ELF-1 (cell line): ENCODE results near the gene ITM2C.

ENCODE experiments used
- DNase-seq: peaks from one replicate; pipeline ENCODE4 v3.0.0-alpha.2; 2016; ENCODE audit warnings: low read depth, low spot score

ITM2C gene

DNA sequence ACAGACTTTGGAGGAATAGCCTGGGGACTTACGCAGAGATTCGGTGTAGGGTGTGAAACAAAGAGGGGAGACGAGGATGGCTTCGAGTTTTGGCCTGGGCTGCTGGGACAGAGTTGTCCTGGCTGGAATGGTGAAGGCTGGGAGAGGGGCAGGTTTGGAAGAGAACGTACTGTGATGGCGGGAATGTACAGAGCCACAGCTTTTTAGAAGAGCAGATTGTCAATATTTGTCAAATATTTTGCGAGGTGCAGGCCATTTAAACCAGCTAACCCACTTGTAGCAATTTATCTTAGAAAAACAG, 14.4 kb upstream of the ITM2C start:
- DNase-seq, result no peak

DNA sequence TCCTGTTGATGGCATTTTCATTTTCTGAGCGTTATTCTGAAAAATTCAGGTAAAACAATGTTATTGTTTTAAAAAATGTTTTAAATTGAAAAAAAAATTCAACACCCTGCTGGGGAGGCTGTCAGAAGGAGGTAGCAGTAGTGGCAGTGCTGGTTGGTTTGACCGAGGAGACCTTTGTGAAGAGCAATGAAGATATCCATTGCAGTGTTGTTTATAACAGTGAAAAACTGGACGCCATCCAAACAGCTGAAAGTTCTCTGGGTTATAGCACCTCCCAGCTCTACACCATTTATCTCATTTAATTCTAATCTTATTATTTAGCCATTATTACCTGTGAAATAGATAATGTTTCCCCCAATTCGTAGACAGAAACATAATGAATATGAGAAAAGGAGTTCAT, 12.6 kb upstream of the ITM2C start:
- DNase-seq, result no peak

DNA sequence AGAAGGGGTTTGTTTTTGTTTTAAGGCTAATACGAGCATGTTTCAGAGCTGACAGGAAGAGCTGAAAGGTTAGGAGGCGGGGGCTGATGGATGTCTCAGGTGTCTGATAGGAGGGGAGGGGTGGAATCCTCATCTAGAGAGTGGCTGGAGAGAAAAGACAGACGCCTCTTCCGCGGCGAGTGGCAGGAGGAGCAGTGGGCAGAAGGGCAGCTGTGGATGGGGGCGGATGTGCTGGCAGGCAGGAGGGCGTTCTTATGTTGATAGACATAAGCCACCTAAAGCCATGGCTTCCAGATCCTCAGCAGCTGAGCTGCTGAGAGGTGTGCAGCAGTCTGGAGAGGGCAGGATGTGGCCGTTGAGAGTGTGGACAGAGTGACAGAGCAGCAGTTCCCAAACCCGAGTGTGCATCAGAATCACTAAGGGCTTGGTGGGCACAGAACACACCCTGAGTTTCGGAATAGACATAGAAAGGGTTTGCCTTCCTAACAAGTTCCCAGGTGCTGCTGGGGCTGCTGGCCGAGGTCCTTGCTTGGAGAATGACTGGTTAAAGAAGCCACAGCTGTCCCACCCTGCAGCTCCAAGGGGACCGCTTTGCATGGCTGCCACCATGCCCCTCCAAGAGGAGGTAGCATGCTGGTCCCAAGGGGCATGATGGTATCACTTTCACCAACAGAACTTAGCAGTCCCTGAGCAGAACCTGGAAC, 3.0 kb upstream of the ITM2C start:
- peak; percentile 54 for DNase-seq

DNA sequence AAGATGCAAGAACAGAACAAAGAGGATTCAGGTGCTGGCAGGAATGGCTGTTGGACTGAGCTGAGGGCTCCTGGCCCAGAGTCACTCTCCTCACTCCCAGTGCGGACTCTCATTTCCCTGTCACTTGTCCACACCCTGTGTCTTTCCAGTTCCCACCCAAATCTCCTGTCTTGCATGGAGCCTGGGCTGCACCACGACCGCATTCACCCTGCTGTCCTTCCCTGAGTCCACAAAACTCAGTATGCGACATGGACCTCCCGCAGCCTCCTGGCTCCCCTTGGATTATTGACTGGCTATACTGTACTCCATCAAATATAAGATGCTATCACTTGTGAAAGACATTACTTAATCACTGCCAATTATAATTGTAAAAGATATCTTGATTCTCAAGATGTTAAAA, 2.5 kb upstream of the ITM2C start:
- no peak for DNase-seq

DNA sequence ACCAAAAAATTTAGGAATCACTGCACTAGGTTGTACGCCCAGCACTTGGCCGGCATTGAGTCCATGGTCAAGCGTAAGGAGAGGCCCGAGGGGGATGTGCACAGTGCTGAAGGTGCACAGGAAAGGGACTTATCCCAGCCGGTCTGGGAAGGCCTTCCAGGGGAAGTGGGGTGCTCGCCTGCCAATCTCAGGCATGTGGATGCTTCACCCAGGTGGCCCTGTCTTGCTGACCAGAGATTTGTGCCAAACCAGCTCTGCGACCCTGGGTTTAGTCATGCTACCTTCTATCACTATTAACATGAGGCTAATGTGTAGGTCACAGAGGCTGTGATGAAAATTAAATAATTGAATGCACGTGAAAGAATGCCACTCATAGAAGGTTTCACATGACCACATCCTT, 1.7 kb upstream of the ITM2C start:
- DNase-seq, result no peak

DNA sequence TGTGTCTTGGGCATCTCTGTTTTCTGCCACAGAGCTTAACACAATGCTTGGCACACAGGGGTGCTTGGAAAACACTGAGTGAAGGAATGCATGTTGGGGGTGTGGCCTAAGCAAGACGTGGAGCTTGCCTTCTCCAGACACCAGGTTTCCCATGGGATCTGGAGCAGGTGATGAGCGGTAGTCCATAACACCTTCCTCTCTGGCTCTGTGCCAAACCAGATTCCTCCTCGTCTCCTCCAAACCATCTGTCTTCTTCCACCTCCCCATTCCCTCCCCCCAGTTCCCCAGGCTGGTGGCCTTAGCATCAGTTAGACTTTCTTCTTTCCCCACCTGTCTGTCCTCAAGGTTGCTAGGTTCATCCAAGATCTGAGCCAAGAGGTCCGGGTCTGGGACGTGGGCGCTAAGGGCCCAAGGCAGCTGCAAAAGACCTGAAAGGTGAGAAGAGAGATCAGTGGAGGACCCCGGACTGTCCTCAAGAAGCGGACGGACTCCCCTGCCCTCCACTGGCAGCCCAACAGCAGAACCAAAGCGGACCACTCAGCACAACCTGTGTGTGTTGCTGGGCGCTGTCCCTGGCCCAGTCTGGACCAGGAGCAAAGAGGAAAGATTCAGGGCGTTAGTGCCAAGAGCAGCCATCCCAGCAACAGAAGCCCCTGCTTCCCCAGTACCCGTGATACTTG, 1.2 kb upstream of the ITM2C start:
- DNase-seq, result no peak

DNA sequence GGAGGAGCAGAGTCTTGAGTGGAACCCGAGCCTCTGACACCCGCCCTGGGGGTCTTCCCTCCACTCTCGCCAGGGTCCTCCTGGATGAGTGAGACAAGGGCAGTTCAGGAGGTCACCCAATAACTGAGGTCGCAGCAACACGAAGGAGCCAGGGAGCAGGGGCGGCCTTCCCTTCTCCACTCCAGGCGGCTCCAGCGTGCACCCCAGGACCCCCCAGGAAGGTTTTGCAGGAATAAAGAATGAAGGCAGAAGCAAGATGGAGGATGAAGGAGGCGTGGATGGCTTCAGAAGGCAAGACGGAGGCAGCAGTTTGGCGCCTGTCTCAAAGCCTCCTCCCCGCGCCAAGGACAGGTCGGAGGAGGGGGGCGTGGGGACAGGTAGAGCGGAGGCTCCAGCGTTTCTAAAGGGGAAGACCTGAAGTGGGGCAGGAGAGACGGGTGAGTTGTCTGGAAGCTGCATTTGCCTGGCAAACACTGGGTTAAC, 579 bp upstream of the ITM2C start:
- DNase-seq, result no peak

DNA sequence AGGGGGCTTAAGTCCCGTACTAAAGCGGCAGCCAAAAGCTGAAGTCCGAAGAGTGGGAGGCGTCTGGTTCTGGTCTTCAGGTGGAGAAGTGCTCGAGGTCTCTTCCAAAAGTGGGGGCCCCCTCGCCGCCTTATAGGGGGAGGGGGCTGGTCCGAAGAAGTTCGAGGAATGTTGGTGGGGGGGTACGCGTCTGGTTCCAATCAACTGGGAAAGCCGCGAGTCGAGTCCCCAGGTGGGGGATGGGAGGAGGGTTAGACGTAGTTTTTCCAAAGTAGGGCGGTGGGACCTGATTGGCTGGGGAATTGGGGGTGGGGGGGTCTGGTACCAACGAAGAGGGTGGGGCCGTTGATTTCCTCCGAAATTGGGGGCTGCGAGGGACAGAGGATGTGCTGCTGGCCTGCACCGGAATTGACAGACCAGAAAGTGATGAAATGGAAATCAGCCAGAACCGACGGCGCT, 594 bp downstream of the ITM2C start:
- peak; percentile 64 for DNase-seq

DNA sequence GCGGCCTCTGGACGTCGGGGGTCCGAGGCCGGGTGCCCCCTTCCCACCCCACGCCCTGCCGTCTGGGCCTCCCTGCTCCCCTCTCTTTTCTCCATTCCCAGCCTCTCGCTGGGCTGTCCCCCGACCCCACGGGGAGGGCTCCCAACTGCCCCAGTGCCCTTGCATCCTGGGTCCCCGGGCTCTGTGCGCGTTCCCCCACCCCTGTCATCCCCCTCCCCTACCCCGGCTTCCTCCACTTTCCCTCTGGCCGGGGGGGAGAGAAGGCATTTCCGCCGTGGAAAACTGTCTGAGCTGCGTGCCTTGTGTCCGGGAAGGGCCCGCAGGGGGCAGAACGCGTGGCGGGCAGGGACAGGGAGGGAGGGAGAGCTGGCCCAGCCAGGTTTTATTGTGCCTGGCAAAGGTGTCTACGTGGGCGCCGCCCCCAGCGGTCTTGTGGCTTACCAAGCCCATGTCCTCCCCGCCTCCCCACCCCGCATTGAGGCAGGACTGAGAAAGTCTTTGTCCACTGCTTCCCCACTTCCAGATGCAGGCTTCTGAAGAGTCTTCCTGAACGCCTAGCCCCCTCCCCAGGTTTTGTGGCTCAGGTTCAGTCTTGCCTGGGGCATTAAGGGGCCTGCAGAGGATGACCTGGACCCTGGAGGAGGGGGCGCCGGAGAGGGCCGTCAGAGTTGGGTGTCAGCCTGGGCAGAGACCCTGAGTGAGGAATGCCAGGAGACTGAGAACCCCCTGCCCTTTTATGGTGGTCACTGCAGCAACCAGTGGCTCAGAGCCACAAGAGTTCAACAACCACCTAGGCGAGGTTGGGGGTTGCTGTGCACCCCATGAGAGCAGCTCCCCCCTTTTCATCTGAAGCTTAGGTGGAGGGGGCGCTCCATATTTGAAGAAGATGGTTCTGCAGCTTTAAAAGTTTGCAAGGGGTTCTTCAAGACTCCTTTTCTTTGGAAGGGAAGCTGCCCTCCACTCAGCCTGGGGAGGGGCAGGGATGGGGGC, 1.3 kb downstream of the ITM2C start:
- DNase-seq, result peak; percentile 67

DNA sequence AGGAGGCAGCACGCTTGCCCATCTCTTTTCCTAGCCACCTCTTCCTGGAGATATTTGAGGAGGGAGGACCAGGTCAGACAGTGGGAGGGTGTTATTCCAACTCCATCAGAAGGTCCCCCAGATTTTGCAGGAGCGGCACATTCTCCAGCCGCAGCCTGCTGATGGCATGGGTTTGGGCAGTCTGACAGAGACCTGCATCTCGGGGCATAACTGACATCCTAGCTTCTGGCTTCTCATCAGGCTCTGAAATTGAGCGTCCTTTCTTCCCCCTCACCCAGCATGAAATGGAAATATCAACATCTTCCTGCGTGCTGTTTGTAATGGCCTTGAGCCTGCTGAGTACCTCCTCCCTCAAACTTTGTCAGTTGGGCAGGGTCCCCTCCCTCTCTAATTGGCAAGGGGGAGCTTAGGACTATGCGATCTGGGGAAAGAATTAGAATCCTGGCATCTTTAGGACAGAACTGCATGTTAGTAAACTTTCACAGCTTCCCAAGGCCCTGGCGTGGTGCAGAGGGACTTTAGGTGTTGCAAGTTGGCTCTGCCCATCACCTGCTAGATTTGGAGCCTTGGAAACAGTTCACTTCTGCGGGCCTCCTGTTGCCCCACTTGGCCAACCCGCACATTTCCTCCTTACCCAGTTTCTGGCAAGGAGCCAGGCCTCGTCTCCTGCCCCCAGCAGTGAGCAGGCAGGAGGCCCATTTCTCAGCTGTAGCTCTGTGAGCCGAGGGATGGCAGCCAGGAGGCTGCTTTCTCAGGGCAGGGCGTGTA, 2.2 kb downstream of the ITM2C start:
- DNase-seq, result peak; percentile 26

DNA sequence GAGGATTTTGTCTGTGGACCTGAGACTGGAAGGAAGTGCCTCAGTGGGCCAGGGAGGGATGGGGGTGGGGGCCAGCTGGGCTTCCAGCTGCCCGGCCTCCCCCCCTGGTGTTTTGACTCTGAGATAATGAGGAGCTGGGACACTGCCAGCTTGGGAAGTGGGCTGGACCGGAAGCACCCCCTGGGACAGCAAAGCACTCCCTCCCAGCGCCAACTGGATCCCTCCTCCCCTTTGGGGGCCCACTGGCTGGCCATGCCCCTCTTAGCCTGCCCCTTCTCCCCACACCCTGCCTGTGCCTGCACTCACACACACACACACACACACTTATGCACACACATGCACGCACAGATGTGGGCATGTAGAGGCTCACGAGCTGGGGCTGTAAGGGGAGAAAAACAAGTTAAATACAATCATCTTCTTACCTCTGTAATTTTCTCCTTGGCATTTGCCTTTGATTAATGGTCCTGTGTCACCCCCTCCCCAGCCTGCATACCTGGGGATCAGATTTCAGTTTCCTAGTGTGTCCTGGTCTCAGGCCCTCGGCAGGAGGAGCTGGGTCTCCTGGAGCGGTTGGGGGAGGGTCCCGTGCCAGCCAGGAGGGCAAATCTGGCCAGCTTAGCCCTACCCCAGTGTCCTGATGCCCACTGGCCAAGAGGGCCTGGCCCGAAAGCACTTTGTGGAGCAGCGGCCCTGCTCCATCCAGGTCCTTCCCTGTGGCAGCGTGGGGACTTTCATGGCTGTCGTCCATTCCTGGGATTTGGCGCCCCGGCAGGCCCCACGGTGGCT, 3.6 kb downstream of the ITM2C start:
- DNase-seq, result peak; percentile 77

DNA sequence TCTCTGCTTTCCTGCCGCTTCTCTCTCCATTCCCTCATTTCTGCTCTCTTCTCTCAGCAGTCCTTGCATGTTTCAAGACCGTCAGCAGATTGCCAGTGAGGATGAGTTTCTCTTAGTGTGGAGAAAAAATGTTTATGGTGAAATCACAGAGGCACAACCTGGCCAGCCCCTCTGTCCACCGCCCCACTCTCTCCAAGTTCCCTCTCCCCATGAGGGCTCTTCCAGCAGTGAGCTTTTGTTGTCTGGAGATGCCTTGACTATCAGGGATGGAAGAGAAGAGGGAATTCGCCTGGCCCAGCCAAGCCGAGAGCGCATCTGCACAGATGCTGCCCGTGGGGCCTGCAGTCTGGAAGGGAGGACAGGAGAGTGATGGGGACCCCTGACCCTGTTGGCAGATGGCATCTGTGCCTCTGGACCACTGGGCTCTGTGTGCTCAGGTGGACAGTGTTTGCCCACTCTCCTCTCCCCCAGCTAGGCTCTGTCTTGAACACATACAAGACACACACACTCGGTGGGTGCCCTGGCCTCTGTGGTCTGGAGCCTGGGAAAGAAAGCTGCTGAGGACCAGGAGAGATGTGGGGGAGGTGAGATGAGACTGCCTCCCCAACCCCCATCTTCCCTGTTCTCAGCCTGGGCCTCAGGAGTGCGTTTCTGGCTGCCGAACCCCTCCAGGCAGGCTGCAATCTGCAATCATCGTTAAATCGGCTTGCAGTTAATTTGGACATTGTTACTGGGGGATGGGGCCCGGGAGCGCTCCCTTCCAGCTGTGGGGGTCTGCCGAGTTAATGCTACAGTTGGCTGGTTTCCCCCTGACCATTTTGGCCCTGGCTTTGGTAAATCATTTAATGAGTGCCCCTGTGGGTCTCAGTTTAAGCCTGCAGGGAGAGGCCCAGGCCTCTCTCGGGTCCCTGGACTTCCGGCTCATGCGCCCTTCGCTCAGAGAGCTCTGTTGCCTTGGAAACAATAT, 4.5 kb downstream of the ITM2C start:
- DNase-seq, result peak; percentile 47

DNA sequence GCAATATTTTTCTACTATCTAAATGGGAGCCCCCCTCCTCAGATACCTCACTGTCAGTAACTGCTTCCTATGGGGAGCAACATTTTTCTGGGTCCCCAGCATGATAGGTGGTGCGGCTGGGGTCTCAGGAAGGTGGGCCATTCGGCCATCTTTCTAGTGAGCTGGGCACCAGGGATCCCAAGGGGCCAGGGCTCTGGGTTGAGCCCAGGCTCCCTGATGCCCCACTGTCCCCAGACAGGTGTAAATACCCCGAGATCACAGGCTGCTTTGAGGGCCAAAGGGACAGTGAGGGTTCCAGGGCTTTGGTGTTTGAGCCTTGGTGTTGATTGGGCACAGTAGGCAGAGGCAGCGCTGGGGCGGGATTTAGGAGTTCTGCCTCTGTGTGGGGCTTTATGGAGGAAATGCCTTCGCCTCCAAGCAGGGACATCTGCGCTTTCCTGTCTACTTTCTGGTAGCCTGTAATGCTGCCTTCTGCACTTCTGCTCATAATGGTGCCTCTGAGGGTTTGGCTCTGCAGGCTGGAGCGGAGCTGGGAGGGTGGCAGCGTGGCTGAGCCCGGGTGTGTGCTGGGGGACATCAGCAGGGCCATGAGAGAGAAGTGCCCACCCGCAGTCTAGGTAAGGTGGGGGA, 5.3 kb downstream of the ITM2C start:
- DNase-seq, result no peak

DNA sequence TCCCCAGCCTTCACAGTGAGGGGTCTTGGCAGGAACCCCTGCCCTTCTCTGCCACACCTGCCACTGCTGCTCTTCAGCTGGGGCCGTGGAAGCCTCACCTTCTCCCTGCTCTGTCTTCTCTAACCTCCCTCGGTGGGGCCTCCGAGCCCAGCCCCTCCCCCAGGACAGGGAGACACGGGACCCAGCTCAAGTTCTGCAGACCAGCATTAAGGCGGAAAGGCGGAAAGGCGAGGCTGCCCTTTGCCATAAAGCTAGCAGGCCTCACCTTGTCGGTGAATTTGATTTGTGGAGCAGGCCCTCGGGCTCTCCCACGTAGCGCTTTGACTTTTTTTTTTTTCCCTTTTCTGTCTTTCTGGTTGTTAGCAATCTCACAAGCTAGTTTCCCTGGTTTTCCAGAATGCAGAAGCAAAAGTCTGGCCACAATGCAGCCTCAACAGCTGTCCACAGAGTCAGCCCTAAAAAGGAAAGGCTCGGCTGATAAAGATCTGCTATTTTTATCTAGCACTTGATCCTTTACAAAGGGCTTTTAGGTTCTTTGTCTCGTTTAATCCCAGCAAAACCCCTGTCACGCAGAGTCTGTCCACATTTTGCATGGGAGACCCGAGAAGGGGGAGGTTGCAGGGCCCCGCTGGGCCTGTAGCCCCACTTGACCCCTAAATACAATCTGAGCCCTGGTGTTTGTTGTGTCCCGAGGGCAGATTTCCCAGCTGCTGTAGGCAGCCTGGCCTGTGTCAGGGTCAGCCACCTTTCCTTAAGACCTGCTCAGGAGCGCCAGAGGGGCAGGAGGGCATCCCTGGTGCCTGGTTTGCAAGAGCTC, 6.0 kb downstream of the ITM2C start:
- peak; percentile 87 for DNase-seq

DNA sequence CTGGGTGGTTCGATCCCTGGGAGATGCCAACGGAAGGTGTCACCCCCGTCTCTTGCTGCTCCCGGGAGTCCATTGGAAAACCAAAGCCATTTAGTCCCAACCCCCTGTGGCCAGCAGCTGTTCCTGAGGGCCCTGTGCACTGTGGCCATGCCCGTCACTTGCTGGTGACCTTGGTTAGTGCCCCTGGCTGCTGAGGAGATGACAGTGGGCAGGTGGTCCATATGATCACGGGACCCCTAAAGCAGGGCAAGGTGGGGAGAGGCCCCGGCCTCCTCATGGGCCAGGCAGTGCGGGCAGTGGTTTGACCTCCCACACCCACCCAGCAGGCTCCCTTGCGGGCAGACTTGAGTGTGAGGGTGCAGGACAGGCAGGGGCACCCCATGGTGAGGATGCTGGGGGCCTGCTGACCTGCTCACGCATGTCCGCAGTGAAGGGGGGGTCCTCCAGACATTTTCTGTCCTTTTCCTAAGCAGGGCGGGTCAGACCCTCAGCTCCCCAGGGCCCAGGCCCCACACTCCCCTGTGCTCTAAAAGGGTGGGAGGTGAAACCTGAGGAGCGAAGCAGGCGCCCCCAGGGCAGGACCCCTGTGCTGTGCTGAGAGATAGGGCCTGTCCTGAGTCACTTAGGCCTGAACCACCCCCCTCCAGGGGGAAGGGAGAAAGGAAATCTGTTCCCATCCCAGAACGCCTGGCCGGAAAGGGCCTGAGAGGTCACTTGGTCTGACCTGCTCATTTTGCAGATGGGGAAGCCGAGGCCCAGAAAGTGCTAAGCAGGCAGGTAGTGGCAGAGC, 6.8 kb downstream of the ITM2C start:
- peak; percentile 60 for DNase-seq

DNA sequence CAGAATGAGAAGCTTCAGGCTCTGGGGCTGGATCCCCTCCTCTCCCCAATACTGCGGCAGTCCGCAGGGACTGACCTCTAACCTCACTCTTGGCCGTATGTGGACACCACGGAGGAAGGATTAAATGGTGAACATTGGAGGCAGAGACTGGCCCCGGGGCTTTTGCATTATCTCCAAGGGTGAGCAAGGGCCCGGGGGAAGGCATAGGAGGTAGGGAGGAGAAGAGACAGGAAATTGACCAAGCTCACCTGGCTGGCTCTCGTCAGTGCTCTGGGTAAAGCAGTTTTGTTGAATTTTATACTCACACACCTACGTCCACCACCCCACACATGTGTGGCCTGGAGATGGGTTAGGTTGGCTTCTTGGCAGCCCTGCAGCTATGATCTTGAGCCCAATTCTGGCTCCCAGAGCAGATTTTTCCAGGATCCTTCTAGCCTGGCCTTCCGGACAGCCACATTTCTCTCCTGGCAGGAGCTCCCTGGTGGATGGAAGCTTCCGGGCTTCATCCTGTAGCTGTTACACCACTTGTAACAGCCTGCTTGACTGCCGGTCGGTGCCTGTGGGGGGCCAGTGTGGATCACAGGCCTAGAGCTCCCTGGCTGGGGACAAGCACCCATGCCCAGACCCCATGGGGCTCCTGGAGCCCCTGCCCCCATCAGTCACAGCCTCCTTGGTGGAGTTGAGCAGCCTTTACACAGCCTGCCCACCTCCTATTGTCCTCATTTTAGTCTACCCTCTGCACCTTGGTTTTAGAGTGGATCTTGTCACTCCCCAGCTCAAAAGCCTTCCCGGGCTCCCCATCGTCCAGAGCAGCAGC, 7.6 kb downstream of the ITM2C start:
- DNase-seq, result peak; percentile 53
